HepG2 (cell line): ENCODE measurements around the gene UBL5. TPM values are rescaled to one million over a fixed set of nuclear protein-coding genes. Genes with fewer than 3 reads are reported as not detected.
A peak's percentile ranks its signal among the peaks of the same experiment; 100 is the strongest.

Source experiments
- DMAP1 ChIP-seq: IDR thresholded peaks from 2 replicates; pipeline ENCODE4 v1.6.1; 2016
- FOXK1 ChIP-seq: sonication (generic); formaldehyde crosslinking; IDR thresholded peaks from 2 replicates; pipeline ENCODE4 v1.4.0; 2020; ENCODE audit warnings: low read depth, missing genetic modification reagents, borderline replicate concordance
- PAWR ChIP-seq: sonication (generic); formaldehyde crosslinking; IDR thresholded peaks from 2 replicates; pipeline ENCODE4 v1.4.0; 2020; ENCODE audit warnings: missing genetic modification reagents, mild to moderate bottlenecking, borderline replicate concordance
- PRDM4 ChIP-seq: sonication (generic); formaldehyde crosslinking; IDR thresholded peaks from 2 replicates; pipeline ENCODE4 v1.9.0; 2021; ENCODE audit warnings: missing genetic modification reagents, borderline replicate concordance
- SALL2 ChIP-seq: sonication (generic); formaldehyde crosslinking; IDR thresholded peaks from 2 replicates; pipeline ENCODE4 v1.8.1; 2023; ENCODE audit warnings: mild to moderate bottlenecking, missing genetic modification reagents, inconsistent platforms
- TOPORS ChIP-seq: sonication (generic); formaldehyde crosslinking; IDR thresholded peaks from 2 replicates; pipeline ENCODE4 v1.8.0; 2023; ENCODE audit warnings: mild to moderate bottlenecking, missing genetic modification reagents
- YEATS4 ChIP-seq: sonication (generic); formaldehyde crosslinking; IDR thresholded peaks from 2 replicates; pipeline ENCODE4 v1.4.0; 2020; ENCODE audit warnings: missing genetic modification reagents, borderline replicate concordance
- ZBTB7B ChIP-seq: sonication (generic); formaldehyde crosslinking; IDR thresholded peaks from 2 replicates; pipeline ENCODE4 v1.4.0; 2020; ENCODE audit warnings: missing genetic modification reagents
- ZNF12 ChIP-seq: sonication (generic); formaldehyde crosslinking; IDR thresholded peaks from 2 replicates; pipeline ENCODE4 v1.5.0; 2020; ENCODE audit warnings: missing genetic modification reagents
- ZNF160 ChIP-seq: sonication (generic); formaldehyde crosslinking; IDR thresholded peaks from 2 replicates; pipeline ENCODE4 v1.8.0; 2022; ENCODE audit warnings: mild to moderate bottlenecking, inconsistent platforms, missing genetic modification reagents
- ZNF34 ChIP-seq: sonication (generic); formaldehyde crosslinking; IDR thresholded peaks from 2 replicates; pipeline ENCODE4 v1.4.0; 2020; ENCODE audit warnings: mild to moderate bottlenecking, missing genetic modification reagents, borderline replicate concordance
- ZNF383 ChIP-seq: sonication (generic); formaldehyde crosslinking; IDR thresholded peaks from 2 replicates; pipeline ENCODE4 v1.4.0; 2020; ENCODE audit warnings: missing genetic modification reagents, mild to moderate bottlenecking, borderline replicate concordance
- ZNF670 ChIP-seq: sonication (generic); formaldehyde crosslinking; IDR thresholded peaks from 2 replicates; pipeline ENCODE4 v1.8.0; 2022; ENCODE audit warnings: mild to moderate bottlenecking, missing genetic modification reagents, borderline replicate concordance
- ZNF672 ChIP-seq: sonication (generic); formaldehyde crosslinking; IDR thresholded peaks from 2 replicates; pipeline ENCODE4 v1.8.1; 2022; ENCODE audit warnings: missing genetic modification reagents
- ZNF703 ChIP-seq: sonication (generic); formaldehyde crosslinking; IDR thresholded peaks from 2 replicates; pipeline ENCODE4 v1.5.1; 2020; ENCODE audit warnings: missing genetic modification reagents, mild to moderate bottlenecking, moderate library complexity, borderline replicate concordance
- ZNF83 ChIP-seq: sonication (generic); formaldehyde crosslinking; IDR thresholded peaks from 2 replicates; pipeline ENCODE4 v1.4.0; 2020; ENCODE audit warnings: missing genetic modification reagents, mild to moderate bottlenecking, borderline replicate concordance
- polyA plus RNA-seq, 8 experiments: library from polyadenylated mRNA; depleted of rRNA in 3 of 8; stranded (reverse) in 7 of 8; unstranded in 1 of 8; fragments of >200 nt; fragmentation: Illumina TruSeq in 4 of 8; extraction: Trizol in 4 of 8; gene quantifications; 2 replicates each; pipeline versions ENCODE4 v1.2.1 to v1.2.3, GENCODE V29; 2011 to 2016; ENCODE audit warnings: low read depth in 4 of 8, missing spikeins in 1 of 8, mixed read lengths in 1 of 8; ENCODE audit not compliant: insufficient read depth in 1 of 8
- total RNA-seq, 5 experiments: library from RNA; depleted of rRNA; stranded (reverse); fragments of >200 nt; fragmentation: Illumina TruSeq; extraction: Trizol; gene quantifications; 2 replicates each; pipeline ENCODE4 v1.2.3, GENCODE V29; 2016; ENCODE audit warnings: low read depth in 1 of 5
- TF ChIP-seq, protein P1 (sequence below): sonication (generic); formaldehyde crosslinking; IDR thresholded peaks from 2 replicates; pipeline ENCODE4 v1.9.0; 2021; ENCODE audit warnings: missing genetic modification reagents, borderline replicate concordance
- TF ChIP-seq, protein P2 (sequence below), 2 experiments: sonication (generic) in 1 of 2; formaldehyde crosslinking in 1 of 2; IDR thresholded peaks; 2 replicates each; pipeline versions ENCODE4 v1.5.1 to v1.6.1; 2011 to 2020; ENCODE audit warnings: borderline replicate concordance in 1 of 2, low read depth in 1 of 2, low read length in 1 of 2, mild to moderate bottlenecking in 1 of 2, missing genetic modification reagents in 1 of 2, moderate library complexity in 1 of 2

Gene UBL5
- total and polyA plus RNA-seq, 2 of the 13 experiments (the other 11 are each of a cell fraction or from before 2014, with no cell fraction given): 373 to 487 TPM

GRCh38 chr19:9827289-9828238 lies at the start of gene UBL5 (continued):
- TF ChIP-seq, protein P1, sequence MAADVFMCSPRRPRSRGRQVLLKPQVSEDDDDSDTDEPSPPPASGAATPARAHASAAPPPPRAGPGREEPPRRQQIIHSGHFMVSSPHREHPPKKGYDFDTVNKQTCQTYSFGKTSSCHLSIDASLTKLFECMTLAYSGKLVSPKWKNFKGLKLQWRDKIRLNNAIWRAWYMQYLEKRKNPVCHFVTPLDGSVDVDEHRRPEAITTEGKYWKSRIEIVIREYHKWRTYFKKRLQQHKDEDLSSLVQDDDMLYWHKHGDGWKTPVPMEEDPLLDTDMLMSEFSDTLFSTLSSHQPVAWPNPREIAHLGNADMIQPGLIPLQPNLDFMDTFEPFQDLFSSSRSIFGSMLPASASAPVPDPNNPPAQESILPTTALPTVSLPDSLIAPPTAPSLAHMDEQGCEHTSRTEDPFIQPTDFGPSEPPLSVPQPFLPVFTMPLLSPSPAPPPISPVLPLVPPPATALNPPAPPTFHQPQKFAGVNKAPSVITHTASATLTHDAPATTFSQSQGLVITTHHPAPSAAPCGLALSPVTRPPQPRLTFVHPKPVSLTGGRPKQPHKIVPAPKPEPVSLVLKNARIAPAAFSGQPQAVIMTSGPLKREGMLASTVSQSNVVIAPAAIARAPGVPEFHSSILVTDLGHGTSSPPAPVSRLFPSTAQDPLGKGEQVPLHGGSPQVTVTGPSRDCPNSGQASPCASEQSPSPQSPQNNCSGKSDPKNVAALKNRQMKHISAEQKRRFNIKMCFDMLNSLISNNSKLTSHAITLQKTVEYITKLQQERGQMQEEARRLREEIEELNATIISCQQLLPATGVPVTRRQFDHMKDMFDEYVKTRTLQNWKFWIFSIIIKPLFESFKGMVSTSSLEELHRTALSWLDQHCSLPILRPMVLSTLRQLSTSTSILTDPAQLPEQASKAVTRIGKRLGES (CRISPR knock-in tag): no peak
- TF ChIP-seq, protein P2, sequence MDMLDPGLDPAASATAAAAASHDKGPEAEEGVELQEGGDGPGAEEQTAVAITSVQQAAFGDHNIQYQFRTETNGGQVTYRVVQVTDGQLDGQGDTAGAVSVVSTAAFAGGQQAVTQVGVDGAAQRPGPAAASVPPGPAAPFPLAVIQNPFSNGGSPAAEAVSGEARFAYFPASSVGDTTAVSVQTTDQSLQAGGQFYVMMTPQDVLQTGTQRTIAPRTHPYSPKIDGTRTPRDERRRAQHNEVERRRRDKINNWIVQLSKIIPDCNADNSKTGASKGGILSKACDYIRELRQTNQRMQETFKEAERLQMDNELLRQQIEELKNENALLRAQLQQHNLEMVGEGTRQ (IDR thresholded peaks at IDR 0.05; ENCODE audit: low read depth, low read length): no peak
- TF ChIP-seq, protein P2 (CRISPR knock-in tag; IDR thresholded peaks at IDR 0.05; ENCODE audit: borderline replicate concordance): no peak; the same call in 1 of the 2 replicates
- TF ChIP-seq ZNF83 (CRISPR knock-in tag) (no peak), PRDM4 (CRISPR knock-in tag) (0 out of 2 replicates have a peak, but pooled peaks have one; percentile 70), ZBTB7B (no peak; the same call in 1 of the 2 replicates), SALL2 (peak; percentile 84; the same call in 1 of the 2 replicates), ZNF160 (CRISPR knock-in tag) (no peak; the same call in none of the 2 replicates), YEATS4 (CRISPR knock-in tag) (peak; percentile 65; the same call in 1 of the 2 replicates), ZNF34 (CRISPR knock-in tag) (no peak), ZNF670 (CRISPR knock-in tag) (peak; percentile 69; the same call in 1 of the 2 replicates), ZNF12 (CRISPR knock-in tag) (no peak), ZNF703 (CRISPR knock-in tag) (no peak; the same call in 1 of the 2 replicates), FOXK1 (CRISPR knock-in tag) (peak; percentile 95; the same call in 1 of the 2 replicates), ZNF383 (CRISPR knock-in tag) (no peak), ZNF672 (CRISPR knock-in tag) (no peak), TOPORS (CRISPR knock-in tag) (no peak), PAWR (CRISPR knock-in tag) (no peak), DMAP1 (peak; percentile 85)
